Loucy (cell line): Measurements from ENCODE around the gene GPC5.

Source experiments
- EZH2phosphoT487 ChIP-seq: fragments of 200-600 bp; IDR thresholded peaks from 2 replicates; pipeline ENCODE4 v1.6.1; 2018; ENCODE audit warnings: antibody characterized with exemption, mild to moderate bottlenecking, moderate library complexity, borderline replicate concordance
- TF ChIP-seq, protein P1 (sequence below): fragments of 200-600 bp; sonication (generic); conservative IDR thresholded peaks from 2 replicates; pipeline ENCODE4 v1.5.1; 2014; ENCODE audit warnings: mild to moderate bottlenecking, antibody characterized with exemption, low read length

DNA sequence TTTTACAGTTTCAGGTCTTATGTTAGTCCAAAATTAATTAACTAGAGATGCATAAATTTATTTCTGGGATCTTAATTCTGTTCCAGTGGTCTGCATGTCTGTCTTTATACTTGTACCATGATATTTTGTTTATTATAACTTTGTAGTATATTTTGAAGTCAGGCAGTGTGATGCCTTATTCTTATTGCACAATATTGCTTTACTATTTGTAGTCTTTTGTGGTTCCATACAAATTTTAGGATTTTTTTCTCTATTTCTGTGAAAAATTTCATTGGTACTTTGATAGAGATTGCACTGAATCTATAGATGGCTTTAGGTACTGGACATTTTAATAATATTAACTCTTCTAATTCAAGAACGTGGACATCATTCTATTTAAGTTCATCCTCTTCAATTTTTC lies 304.0 kb downstream of the GPC5 start:
- TF ChIP-seq, protein P1, sequence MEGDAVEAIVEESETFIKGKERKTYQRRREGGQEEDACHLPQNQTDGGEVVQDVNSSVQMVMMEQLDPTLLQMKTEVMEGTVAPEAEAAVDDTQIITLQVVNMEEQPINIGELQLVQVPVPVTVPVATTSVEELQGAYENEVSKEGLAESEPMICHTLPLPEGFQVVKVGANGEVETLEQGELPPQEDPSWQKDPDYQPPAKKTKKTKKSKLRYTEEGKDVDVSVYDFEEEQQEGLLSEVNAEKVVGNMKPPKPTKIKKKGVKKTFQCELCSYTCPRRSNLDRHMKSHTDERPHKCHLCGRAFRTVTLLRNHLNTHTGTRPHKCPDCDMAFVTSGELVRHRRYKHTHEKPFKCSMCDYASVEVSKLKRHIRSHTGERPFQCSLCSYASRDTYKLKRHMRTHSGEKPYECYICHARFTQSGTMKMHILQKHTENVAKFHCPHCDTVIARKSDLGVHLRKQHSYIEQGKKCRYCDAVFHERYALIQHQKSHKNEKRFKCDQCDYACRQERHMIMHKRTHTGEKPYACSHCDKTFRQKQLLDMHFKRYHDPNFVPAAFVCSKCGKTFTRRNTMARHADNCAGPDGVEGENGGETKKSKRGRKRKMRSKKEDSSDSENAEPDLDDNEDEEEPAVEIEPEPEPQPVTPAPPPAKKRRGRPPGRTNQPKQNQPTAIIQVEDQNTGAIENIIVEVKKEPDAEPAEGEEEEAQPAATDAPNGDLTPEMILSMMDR = no peak
- no peak for TF ChIP-seq EZH2phosphoT487
